Heart left ventricle (tissue), 13 donors: ENCODE results near the gene MLLT3.

Experiments
- CTCF ChIP-seq, 12 donors: fragments of 200-600 bp; sonication (generic) in 4 of 12; IDR thresholded peaks; one replicate each; pipeline versions ENCODE4 v1.5.0 to v1.8.0; 2018 to 2022; ENCODE audit warnings: antibody characterized with exemption in 12 of 12, mild to moderate bottlenecking in 5 of 12
- POLR2A ChIP-seq, 2 donors: fragments of 450-650 bp; IDR thresholded peaks; one replicate each; pipeline ENCODE4 v1.6.1; 2017; ENCODE audit warnings: antibody characterized with exemption in 2 of 2, mild to moderate bottlenecking in 2 of 2, moderate library complexity in 2 of 2
- donor health status: ischemic (EF 13 %, LVEDD 7.1; RV severe dilation, severe dysfunction).
- donor health status: DM: no; HTN: yes; CAD: no.
- donor health status: DM: no; HTN: no; CAD: no.
- donor health status: ischemic (EF 25% LVEDD 6.9; RV normal size, moderate dysfunction).
- donor health status: ischemic (EF 25% LVEDD 5.7; RV mildly dilated, moderate dysfunction).
- donor health status: ischemic (EF 35%, LVEDD 5.7; RV mildly dilated, moderate dysfunction).
- donor health status: nonischemic (EF 11% LVEDD 7.7; RV severe dilation, severe dysfunction).
- donor health status: DM: yes; HTN: yes; CAD: no.
- donor health status: PGD.
- donor health status: ischemic (EF 29% LVEDD 5.4; RV normal size, mild dysfunction).
- donor health status: nonischemic (EF 23%, LVEDD 6.1; RV moderate dilation, normal function).

GRCh38 chr9:20302197-20302596 is 320.1 kb downstream of the MLLT3 start:
- no peak for TF ChIP-seq POLR2A (IDR thresholded peaks at IDR 0.05)
- no peak for TF ChIP-seq CTCF (IDR thresholded peaks at IDR 0.05)
